Adrenal gland (tissue), 12 donors: Measurements from ENCODE around the gene DNASE1L3. TPM values are rescaled to one million over a fixed set of nuclear protein-coding genes. Genes with fewer than 3 reads are reported as not detected.

Experiments used
- DNase-seq, 7 donors: peaks; one replicate each; pipeline ENCODE4 v3.0.0-alpha.2; 2019 to 2020
- H3K27ac ChIP-seq, 5 donors: fragments of 200-600 bp; sonication (generic) in 4 of 5; 1 replicate in 3 of 5; 2 replicates in 2 of 5; pipeline versions ENCODE4 v1.5.1 to v1.8.0; 2016 to 2020; ENCODE audit warnings: mild to moderate bottlenecking in 1 of 5
- H3K27me3 ChIP-seq: fragments of 200-600 bp; 2 replicates; pipeline ENCODE4 v1.8.0; 2021
- H3K36me3 ChIP-seq, 2 donors: fragments of 200-600 bp; replicated peaks in 1 of 2; 1 replicate in 1 of 2; 2 replicates in 1 of 2; pipeline versions ENCODE4 v1.5.1 to v1.8.0; 2018 to 2022
- H3K4me1 ChIP-seq, 2 donors: fragments of 200-600 bp; replicated peaks in 1 of 2; 1 replicate in 1 of 2; 2 replicates in 1 of 2; pipeline versions ENCODE4 v1.5.1 to v1.8.0; 2018 to 2021
- H3K4me3 ChIP-seq, 4 donors: fragments of 200-600 bp; sonication (generic) in 3 of 4; one replicate each; pipeline ENCODE4 v1.5.1; 2016 to 2018
- H3K9me3 ChIP-seq, 3 donors: fragments of 200-600 bp; sonication (generic) in 1 of 3; replicated peaks in 1 of 3; 1 replicate in 2 of 3; 2 replicates in 1 of 3; pipeline versions ENCODE4 v1.5.1 to v1.8.0; 2016 to 2021
- POLR2A ChIP-seq, 2 donors: fragments of 450-650 bp; IDR thresholded peaks; one replicate each; pipeline ENCODE4 v1.6.1; 2017; ENCODE audit warnings: antibody characterized with exemption in 2 of 2, mild to moderate bottlenecking in 2 of 2, moderate library complexity in 1 of 2
- WGBS, 4 donors: extraction: QIAGEN DNeasy Blood & Tissue Kit in 2 of 4; methylation state at CpG; one replicate each; pipeline versions ENCODE4 v1.1.5 to v1.1.7; 2013 to 2017; 5-methylcytosine and 5-hydroxymethylcytosine counted together
- intact Hi-C, 2 donors: fragments of 100-400 bp; cut with DNase I; formaldehyde crosslinking; loops; one replicate each; pipeline versions ENCODE4 v1.14.1 to v1.15.0; 2022 to 2023
- polyA plus RNA-seq, 3 donors: library from polyadenylated mRNA; stranded (reverse); fragments of 200-250 nt in 2 of 3; fragments of 350-450 nt in 1 of 3; fragmentation: Illumina TruSeq in 1 of 3; extraction: RNeasy Lipid Tissue Mini Kit (QIAGEN cat#74804) in 1 of 3; gene quantifications; one replicate each; pipeline ENCODE4 v1.2.3, GENCODE V29; 2013 to 2014
- total RNA-seq, 9 donors: library from RNA; depleted of rRNA in 4 of 9; stranded (reverse); fragments of >200 nt in 4 of 9; fragments of 120-200 nt in 1 of 9; fragmentation: NEBNext Ultra II Directional in 1 of 9; extraction: Animal tissue kit (Norgen Biotek cat#: 25700) in 1 of 9; gene quantifications; one replicate each; pipeline versions ENCODE4 v1.1.0 to v1.2.4, GENCODE V29; 2013 to 2023
- TF ChIP-seq, protein P1 (sequence below), 6 experiments: fragments of 450-650 bp in 4 of 6; fragments of 200-600 bp in 2 of 6; sonication (generic) in 1 of 6; IDR thresholded peaks; 1 replicate in 5 of 6; 2 replicates in 1 of 6; pipeline versions ENCODE4 v1.5.1 to v1.8.0; 2016 to 2021; ENCODE audit warnings: antibody characterized with exemption in 6 of 6, mild to moderate bottlenecking in 2 of 6, moderate library complexity in 1 of 6
- donor health status: healthy with polysubstance abuse.
- donor health status: Bipolar disorder and iron deficiency.
- donor health status: DM: yes; HTN: yes; CAD: no.
- donor health status: DM: no; HTN: no; CAD: no.
- donor health status: DM: no; HTN: no; CAD: no.
- donor health status: DM: yes; HTN: yes; CAD: no.

DNASE1L3 gene
- total and polyA plus RNA-seq, 12 donors = 23.8 to 83.9 (median 55.3) TPM

GRCh38 chr3:58164199-58164879, 46.4 kb downstream of the DNASE1L3 start:
- H3K4me3 ChIP-seq = no peak overlapping the region
- no peaks in the 10 kb centered on the region for H3K27me3 ChIP-seq
- intact Hi-C loops = no loop called here
- TF ChIP-seq POLR2A (IDR thresholded peaks at IDR 0.05) = no peak
- TF ChIP-seq, protein P1, sequence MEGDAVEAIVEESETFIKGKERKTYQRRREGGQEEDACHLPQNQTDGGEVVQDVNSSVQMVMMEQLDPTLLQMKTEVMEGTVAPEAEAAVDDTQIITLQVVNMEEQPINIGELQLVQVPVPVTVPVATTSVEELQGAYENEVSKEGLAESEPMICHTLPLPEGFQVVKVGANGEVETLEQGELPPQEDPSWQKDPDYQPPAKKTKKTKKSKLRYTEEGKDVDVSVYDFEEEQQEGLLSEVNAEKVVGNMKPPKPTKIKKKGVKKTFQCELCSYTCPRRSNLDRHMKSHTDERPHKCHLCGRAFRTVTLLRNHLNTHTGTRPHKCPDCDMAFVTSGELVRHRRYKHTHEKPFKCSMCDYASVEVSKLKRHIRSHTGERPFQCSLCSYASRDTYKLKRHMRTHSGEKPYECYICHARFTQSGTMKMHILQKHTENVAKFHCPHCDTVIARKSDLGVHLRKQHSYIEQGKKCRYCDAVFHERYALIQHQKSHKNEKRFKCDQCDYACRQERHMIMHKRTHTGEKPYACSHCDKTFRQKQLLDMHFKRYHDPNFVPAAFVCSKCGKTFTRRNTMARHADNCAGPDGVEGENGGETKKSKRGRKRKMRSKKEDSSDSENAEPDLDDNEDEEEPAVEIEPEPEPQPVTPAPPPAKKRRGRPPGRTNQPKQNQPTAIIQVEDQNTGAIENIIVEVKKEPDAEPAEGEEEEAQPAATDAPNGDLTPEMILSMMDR (IDR thresholded peaks at IDR 0.05) = no peak
- peak overlapping the region in 1 of 5 donors; percentile 71 for H3K27ac ChIP-seq
- WGBS, 4 donors = 62 to 85% (median 73%) methylated on average over 10 to 12 of the region's 12 CpGs
- peaks cover 5 to 26% of the 10 kb centered on the region in 2 donors for H3K4me1 ChIP-seq
- peaks cover 0 to 6% of the 10 kb centered on the region in 2 donors for H3K36me3 ChIP-seq
- peak in 6 of 7 donors; percentile 36 to 76 (median 66) for DNase-seq
- H3K9me3 ChIP-seq = no peaks in the 10 kb centered on the region

- peak overlapping the region in 1 of 5 donors; percentile 21 for H3K27ac ChIP-seq
- WGBS, 4 donors = 76 to 89% (median 81%) methylated on average over 8 to 14 of the region's 14 CpGs
- no peak overlapping the region for H3K4me3 ChIP-seq
- DNase-seq = peak in 2 of 7 donors; percentile 18 to 39
- TF ChIP-seq POLR2A (IDR thresholded peaks at IDR 0.05) = no peak
- TF ChIP-seq, protein P1 (IDR thresholded peaks at IDR 0.05) = no peak
- intact Hi-C loops = no loop called here
- peaks cover 0 to 6% of the 10 kb centered on the region in 2 donors for H3K36me3 ChIP-seq
- no peaks in the 10 kb centered on the region for H3K27me3 ChIP-seq
- H3K9me3 ChIP-seq = no peaks in the 10 kb centered on the region
- peaks cover 5 to 28% of the 10 kb centered on the region in 2 donors for H3K4me1 ChIP-seq
Observed at GRCh38 chr3:58163234-58163633, 47.5 kb downstream of the DNASE1L3 start.

- Histone ChIP-seq H3K27me3 (no peaks in the 10 kb centered on the region), H3K4me1 (peaks cover 5 to 28% of the 10 kb centered on the region in 2 donors), H3K9me3 (no peaks in the 10 kb centered on the region), H3K4me3 (no peak overlapping the region), H3K36me3 (peaks cover 0 to 13% of the 10 kb centered on the region in 2 donors), H3K27ac (peak overlapping the region in 3 of 5 donors; percentile 11 to 54 (median 38))
- intact Hi-C loops = no loop called here
- WGBS, 4 donors = 74 to 78% (median 76%) methylated on average over 11 of the region's 11 CpGs
- TF ChIP-seq POLR2A (IDR thresholded peaks at IDR 0.05) = no peak
- TF ChIP-seq, protein P1 (IDR thresholded peaks at IDR 0.05) = no peak
- peak; percentile 71 to 91 (median 87) for DNase-seq
Observed at GRCh38 chr3:58161435-58162398, 49.1 kb downstream of the DNASE1L3 start.

GRCh38 chr3:58160399-58160798, 50.4 kb downstream of the DNASE1L3 start:
- Histone ChIP-seq H3K36me3 (peaks cover 0 to 17% of the 10 kb centered on the region in 2 donors), H3K27me3 (no peaks in the 10 kb centered on the region), H3K9me3 (no peaks in the 10 kb centered on the region), H3K27ac (no peak overlapping the region), H3K4me1 (peaks cover 5 to 28% of the 10 kb centered on the region in 2 donors), H3K4me3 (no peak overlapping the region)
- DNase-seq = no peak
- intact Hi-C loops = no loop called here
- TF ChIP-seq, protein P1 (IDR thresholded peaks at IDR 0.05) = no peak
- no peak for TF ChIP-seq POLR2A (IDR thresholded peaks at IDR 0.05)
- WGBS, 4 donors = 94 to 100% (median 98%) methylated on average over 1 of the region's 1 CpG
